NCI-H2107 (cell line): ENCODE measurements around the gene GAB1.

ENCODE experiments used
- DNase-seq: peaks from one replicate; lab custom pipeline; 2025; lab: John Stamatoyannopoulos, UW

GAB1 gene

GRCh38 chr4:143417679-143418403, 81.2 kb downstream of the GAB1 start:
- no peak for DNase-seq

- no peak for DNase-seq
Observed at GRCh38 chr4:143420227-143420626, 83.6 kb downstream of the GAB1 start.

- DNase-seq = no peak
Observed at GRCh38 chr4:143421609-143422008, 84.9 kb downstream of the GAB1 start.

GRCh38 chr4:143424276-143424675, 87.6 kb downstream of the GAB1 start:
- no peak for DNase-seq

- DNase-seq = no peak
Observed at GRCh38 chr4:143431526-143432257, 95.0 kb downstream of the GAB1 start.

GRCh38 chr4:143432258-143432591, 95.5 kb downstream of the GAB1 start:
- DNase-seq = no peak

GRCh38 chr4:143433231-143433630, 96.6 kb downstream of the GAB1 start:
- DNase-seq = no peak

GRCh38 chr4:143435955-143436354, 99.3 kb downstream of the GAB1 start:
- no peak for DNase-seq

GRCh38 chr4:143437476-143437875, 100.8 kb downstream of the GAB1 start:
- no peak for DNase-seq

GRCh38 chr4:143437937-143438336, 101.3 kb downstream of the GAB1 start:
- no peak for DNase-seq

GRCh38 chr4:143438710-143439109, 102.0 kb downstream of the GAB1 start:
- no peak for DNase-seq

- DNase-seq = no peak
Observed at GRCh38 chr4:143441109-143441508, 104.4 kb downstream of the GAB1 start.

- DNase-seq = no peak
Observed at GRCh38 chr4:143441678-143442077, 105.0 kb downstream of the GAB1 start.

- no peak for DNase-seq
Observed at GRCh38 chr4:143443728-143444127, 107.1 kb downstream of the GAB1 start.

- no peak for DNase-seq
Observed at GRCh38 chr4:143451186-143451585, 114.5 kb downstream of the GAB1 start.

- DNase-seq = no peak
Observed at GRCh38 chr4:143455211-143455610, 118.5 kb downstream of the GAB1 start.

GRCh38 chr4:143458966-143459365, 122.3 kb downstream of the GAB1 start:
- DNase-seq = no peak

- no peak for DNase-seq
Observed at GRCh38 chr4:143473334-143474126, 136.9 kb downstream of the GAB1 start.

GRCh38 chr4:143477487-143477886, 140.8 kb downstream of the GAB1 start:
- DNase-seq = no peak

- DNase-seq = no peak
Observed at GRCh38 chr4:143481361-143481760, 144.7 kb downstream of the GAB1 start.

- DNase-seq = no peak
Observed at GRCh38 chr4:143482840-143483239, 146.2 kb downstream of the GAB1 start.

- no peak for DNase-seq
Observed at GRCh38 chr4:143486314-143486713, 149.6 kb downstream of the GAB1 start.

- no peak for DNase-seq
Observed at GRCh38 chr4:143488687-143489086, 152.0 kb downstream of the GAB1 start.
